ENCODE data around the gene NOTCH2.

NOTCH2 gene

DNA sequence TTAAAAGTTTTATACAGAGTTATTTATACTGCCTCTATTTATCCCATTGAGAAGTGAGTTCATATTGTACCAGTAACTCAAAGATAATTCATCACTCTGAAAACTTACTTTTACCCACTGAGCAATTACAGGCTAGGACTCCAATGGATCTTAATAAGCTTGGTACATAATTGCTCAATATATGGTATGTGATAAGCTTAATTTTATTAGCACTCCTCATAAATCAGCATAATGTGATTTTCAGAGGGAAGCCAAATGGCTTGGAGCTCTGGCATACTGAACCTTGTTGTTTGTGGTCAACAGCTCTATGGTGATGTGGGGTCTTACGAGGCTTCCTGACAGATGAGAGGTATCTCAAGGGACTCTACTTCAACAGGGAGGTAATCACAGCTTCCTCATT lies 199.5 kb downstream of the NOTCH2 start:
- peak; percentile 62 for DNase-seq

DNA sequence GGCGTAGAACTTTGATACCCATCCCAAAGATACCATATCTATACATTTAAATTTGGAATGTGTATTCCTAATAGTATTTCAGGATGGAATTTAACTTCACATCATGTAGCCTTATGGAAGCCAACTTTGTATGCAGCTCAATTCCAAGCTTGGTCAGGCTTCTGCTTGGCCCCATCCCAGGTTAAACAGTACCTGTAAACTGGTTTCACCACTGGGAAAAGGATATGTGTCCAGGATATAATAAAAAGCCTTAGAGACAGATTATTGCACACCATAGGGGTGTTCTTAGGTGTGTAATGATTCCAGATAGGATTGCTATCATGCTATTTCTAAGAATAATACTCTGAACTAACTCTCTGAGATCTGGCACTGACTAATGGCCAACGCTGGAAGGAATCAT lies 201.3 kb downstream of the NOTCH2 start:
- DNase-seq = no peak

DNA sequence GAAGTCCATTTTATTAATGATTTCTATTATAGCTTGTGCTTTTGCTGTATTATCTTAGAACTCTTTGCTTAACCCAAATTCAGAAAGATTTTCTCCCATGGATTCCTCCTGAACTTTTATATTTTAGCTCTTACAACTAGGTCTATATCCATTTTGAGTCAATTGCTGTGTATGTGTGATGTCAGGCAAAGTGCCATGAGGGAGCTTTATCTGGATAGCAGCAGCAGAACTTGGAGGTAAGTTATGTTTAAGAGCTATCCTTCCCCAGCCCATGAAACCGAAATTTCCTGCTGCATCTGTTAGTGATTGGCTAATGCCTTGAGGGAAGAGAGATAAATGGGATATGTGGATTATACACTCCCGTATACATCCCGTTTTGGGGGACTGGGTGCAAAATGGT lies 203.0 kb downstream of the NOTCH2 start:
- DNase-seq = no peak

DNA sequence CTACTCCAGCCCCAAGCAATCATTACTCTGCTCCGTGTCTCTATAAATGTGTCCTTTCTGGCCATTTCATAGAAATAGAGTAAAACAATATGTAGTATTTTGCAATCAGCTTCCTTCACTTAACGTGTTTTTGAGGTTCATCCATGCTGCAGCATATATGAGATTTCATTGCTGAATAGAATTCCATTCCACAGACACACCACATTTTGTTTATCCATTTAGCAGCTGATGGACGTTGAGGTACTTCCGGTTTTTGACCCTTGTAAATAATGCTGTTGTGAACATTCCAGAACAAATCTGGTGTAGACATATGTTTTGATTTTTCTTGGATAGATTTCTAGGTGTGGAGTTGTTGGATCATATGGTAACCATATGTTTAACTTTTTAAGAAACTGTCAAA lies 203.8 kb downstream of the NOTCH2 start:
- no peak for DNase-seq

DNA sequence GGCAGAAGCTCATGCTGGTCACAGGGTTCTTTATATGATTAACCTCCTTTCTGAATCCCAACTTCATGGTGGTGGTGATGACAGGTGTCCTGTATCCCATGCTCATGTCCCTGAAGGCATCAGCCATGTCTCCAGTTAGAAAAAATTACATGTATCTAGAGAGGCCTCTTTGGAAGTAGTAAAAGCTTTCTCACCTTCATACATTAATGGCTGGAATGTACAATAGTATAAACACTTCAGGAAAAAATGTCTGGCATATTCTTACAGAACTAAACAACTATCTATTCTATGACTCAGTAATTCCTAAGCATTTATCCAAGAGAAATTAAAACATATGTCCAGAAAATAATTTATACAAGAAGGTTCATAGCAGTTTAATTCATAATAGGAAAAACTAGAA lies 207.2 kb downstream of the NOTCH2 start:
- DNase-seq = no peak
